NCI-H510A (cell line): Measurements from ENCODE around the gene MARK3.

ENCODE experiments used
- DNase-seq: peaks from one replicate; lab custom pipeline; 2025; lab: John Stamatoyannopoulos, UW

The MARK3 gene

DNA sequence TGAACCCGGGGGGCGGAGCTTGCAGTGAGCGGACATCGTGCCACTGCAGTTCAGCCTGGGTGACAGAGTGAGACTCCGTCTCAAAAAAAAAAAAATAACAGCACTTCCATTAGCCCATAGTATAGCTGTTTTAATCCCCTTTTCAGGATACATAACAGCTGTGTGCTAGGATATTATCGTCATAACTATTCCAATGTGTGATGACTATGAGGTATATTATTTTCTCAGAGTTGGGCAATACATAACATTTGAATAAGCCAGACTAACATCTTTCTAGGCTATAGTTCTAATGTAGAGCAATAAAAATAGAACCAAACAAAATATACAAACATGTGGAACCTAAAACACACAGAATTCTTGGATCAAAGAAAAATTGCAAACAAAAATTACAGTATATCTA is 57.1 kb downstream of the MARK3 start:
- no peak for DNase-seq

DNA sequence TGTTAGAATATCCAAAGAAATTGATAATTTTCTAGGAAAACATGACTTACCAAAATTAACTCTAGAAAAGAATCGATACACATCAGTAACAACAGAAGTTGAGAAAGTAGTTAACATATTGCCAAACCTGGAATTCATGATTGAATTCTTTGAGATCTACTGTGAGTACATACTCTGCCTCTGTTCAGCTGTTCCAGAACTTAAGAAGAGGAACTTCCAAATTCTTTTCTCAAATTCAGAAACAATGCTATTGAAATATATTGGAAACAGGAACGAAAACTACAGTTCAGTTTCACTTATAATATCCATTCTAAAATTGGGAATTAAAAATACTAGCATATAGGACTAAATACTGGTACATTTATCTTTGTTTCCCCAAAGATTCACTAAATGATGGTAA is 57.9 kb downstream of the MARK3 start:
- no peak for DNase-seq

DNA sequence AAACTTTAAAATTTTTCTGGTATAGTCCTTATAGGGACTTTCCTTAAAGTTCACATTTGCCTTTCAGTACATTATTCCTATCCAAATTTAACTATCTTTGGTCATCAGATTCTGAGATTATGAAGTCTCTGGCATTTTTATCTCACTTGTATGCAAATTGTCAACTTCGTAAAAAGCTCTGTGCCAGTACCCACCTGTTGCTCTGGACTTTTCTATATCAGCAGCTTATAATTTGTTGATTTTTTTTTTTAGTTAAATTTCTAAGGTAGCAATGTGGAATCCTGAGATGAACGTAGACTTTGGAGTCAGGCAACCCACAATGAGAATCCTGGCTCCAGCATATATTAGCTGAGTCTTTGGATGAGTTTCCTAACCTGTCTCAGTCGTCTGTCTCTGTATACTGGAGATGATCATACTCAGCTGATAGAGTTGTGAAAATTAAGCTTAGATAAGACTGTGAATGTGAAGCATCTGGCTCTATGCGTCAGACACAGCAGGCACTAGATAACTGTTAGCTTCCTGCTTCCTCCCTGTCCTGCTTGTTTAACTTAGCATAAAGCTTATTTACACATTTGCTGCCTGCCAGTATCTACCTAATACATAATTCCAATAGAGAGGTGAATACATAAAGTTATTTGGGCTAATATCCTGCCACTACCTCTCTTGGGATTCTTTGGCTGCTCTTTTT is 59.8 kb downstream of the MARK3 start:
- DNase-seq: no peak

GRCh38 chr14:103445806-103446205 is 60.6 kb downstream of the MARK3 start:
- DNase-seq: no peak

DNA sequence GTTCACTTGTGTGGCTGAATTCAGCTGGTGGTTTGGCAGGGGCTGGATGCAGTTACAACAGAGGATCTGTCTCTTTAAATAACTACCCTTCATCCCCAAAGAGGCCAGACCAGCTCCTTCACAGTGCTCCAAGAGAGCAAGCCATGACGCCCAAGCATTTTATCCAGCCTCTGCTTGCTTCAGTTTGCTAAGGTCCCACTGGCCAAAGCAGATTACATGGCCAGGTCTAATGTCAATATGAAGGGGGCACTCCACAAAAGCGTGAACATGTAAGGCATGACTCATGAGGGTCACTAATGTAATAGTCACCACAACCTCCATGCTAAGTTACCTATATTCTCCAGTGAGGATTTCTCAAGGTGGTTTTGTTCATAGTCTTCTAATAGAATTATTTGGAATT is 62.9 kb downstream of the MARK3 start:
- DNase-seq: no peak

DNA sequence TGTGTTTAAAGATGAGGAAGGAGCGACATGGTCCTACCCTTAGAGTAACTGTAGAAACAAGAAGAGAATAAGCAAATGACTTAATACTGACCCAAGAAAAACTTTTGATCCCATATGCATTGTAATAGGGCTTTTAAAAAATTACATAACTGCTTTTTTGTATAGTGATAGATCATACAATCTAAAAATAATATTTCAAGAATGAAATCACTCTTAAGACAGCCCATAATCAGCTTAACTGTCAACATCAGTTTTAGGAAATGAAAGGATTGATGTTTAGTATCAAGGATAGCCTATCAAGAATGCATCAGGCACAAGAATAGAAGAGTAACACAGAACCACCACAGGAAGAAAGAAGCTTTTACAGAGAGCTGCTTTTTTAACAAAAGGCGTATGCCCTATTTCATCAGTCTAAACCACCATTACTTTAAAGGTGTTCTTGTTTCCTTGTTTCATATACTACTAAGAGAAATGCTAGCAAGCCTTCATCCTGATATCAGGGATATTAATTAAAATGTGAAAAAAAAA is 64.5 kb downstream of the MARK3 start:
- DNase-seq: no peak

- no peak for DNase-seq
Measured at GRCh38 chr14:103450416-103450815, 65.2 kb downstream of the MARK3 start.

GRCh38 chr14:103451401-103451800 is 66.2 kb downstream of the MARK3 start:
- no peak for DNase-seq

DNA sequence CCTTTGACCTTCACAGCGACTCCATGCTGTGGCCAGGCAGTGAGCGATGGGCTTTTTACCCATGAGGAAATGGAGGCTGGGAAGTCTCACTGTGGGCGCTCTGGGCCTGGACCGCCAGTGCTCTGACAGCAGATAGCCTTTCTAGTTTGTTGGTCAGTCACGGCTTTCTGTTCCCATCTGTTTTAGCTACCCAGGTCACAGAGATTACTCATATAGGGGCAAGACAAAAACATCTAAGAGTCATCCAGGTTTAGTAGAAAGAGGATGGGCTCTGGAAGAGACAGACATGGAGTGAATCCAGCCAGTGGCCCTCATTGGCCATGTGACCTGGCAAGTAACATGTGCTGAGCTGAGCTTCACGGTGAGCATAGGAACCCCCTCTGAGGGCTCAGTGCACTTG is 68.6 kb downstream of the MARK3 start:
- no peak for DNase-seq

- DNase-seq: no peak
Measured at GRCh38 chr14:103456167-103456835, 71.1 kb downstream of the MARK3 start.

- DNase-seq: no peak
Measured at GRCh38 chr14:103460415-103460814, 75.2 kb downstream of the MARK3 start.

GRCh38 chr14:103463149-103463548 is 77.9 kb downstream of the MARK3 start:
- DNase-seq: no peak

DNA sequence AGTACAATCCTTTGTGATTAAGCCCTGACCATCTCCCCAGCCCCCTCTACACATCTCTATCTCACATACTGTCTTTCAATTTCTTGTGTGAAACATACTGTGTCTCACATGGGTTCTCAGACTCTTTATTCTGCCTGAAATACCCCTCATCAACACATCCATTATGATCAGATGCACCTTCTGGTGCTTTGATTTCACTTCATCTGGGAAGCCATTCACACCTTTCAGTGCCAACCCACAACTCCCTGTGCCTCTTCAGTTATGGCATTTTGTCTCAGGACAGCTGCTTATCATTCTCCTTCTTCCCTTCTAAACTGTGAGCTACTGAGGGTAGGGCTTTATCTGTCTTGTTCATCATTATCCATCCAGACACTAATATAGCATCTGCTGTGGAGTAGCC is 78.6 kb downstream of the MARK3 start:
- DNase-seq: no peak

- DNase-seq: no peak
Measured at GRCh38 chr14:103472939-103473338, 87.7 kb downstream of the MARK3 start.

GRCh38 chr14:103474893-103475292 is 89.7 kb downstream of the MARK3 start:
- DNase-seq: no peak

- no peak for DNase-seq
Measured at GRCh38 chr14:103476065-103476464, 90.8 kb downstream of the MARK3 start.

- no peak for DNase-seq
Measured at GRCh38 chr14:103476631-103477030, 91.4 kb downstream of the MARK3 start.

GRCh38 chr14:103480595-103480994 is 95.4 kb downstream of the MARK3 start:
- DNase-seq: no peak

DNA sequence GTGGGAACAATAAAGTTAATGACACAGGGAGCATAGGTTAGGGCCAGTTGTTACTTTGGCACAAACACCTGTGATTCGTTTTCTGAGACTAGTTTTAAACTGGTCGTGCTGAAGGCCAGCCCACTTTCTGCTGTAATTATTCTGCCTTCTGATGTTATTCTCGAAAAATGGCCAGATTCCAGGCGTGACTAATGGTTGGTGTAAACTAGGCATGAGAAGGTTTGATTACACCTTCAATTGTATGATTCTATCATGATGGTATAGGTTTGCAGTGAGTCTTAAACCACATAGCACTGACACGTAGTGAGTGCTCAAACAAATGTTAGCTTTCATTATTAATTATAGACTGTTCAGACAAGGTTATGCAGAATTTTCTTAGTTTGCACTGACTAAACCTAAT is 98.4 kb downstream of the MARK3 start:
- no peak for DNase-seq

DNA sequence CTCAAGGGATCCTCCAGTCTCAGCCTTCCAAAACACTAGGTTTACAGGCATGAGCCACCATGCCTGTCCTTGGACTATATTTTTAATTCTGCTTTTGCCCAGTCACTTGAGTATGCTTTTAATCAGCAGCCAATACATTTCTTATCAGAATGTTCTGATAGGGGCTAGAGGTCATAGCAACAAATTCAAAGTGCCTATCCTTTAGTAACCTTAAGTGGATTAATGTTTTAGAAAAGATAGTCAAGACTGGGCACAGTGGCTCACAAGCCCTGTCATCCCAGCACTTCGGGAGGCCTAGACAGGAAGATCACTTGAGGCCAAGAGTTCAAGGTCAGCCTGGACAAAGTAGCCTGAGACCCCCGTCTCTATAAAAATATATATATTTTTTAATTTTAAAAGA is 100.3 kb downstream of the MARK3 start:
- DNase-seq: no peak

DNA sequence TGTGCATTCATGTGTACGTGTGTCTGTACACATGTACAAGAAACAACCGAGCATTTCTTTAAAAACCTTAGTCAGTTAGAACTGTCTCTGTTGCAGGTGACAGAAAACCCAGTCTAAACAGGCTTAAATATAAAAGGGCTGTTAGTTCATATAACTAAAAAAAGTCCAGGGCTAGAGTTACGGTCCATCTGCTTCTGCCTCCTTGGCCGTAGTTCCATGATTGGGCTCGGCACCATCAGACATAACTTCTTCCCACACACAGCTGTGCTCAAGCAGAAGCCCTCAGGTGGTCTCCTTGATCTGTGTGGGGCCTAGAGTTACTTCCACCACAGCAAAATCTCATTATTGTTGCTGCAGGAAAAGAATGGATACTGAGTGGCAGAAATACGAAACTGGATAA is 102.9 kb downstream of the MARK3 start:
- no peak for DNase-seq

DNA sequence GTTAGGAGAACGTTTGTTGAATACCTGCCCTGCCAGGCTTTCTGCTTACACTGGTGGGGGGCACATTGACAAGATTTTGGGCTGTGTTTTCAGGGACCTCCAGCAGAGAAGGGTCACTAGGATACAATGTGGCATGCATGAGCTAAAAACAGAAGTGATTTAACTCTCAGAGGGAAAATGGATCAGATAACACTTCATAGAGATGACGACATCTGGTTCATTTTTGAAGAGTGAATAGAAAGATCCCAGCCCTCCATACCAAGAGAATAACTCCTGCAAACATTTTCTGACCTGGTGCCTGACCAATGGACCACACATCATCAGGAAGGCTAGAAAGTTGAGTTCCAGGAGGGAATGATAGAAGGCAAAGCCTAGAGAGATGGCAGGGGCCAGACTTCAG is 103.7 kb downstream of the MARK3 start:
- DNase-seq: no peak

- DNase-seq: no peak
Measured at GRCh38 chr14:103489621-103490020, 104.4 kb downstream of the MARK3 start.

DNA sequence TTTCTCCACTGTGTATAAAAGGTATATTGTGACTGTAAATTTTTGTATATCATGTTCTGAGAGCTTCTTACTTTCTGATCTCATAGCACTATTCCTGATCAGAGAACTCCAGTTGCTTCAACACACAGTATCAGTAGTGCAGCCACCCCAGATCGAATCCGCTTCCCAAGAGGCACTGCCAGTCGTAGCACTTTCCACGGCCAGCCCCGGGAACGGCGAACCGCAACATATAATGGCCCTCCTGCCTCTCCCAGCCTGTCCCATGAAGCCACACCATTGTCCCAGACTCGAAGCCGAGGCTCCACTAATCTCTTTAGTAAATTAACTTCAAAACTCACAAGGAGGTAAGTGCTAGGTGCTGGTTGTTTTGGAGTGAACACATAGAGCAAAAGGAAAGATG is 106.5 kb downstream of the MARK3 start:
- DNase-seq: no peak
